Measurements from ENCODE around the gene FAM210B.
"Not testable (repeated sequence)": the region's sequence is repeated elsewhere in the genome, so short reads cannot be mapped to it uniquely, and the experiment has no call there.

Gene FAM210B

GRCh38 chr20:56358600-56359211 lies at the start of gene FAM210B:
Gene FAM210B (plus strand): TSS chr20:56358974. CDS start chr20:56359006, 32 bp downstream.
- DNase-seq, result peak; percentile 88

- no peak for DNase-seq
These were observed 42.7 kb upstream of the FAM210B start for GRCh38 chr20:56316051-56316450.

- DNase-seq, result no peak
These were observed 42.3 kb upstream of the FAM210B start for GRCh38 chr20:56316483-56316882.

- no peak for DNase-seq
These were observed 36.1 kb upstream of the FAM210B start for GRCh38 chr20:56322681-56323080.

- DNase-seq, result no peak
These were observed 35.6 kb upstream of the FAM210B start for GRCh38 chr20:56323206-56323605.

GRCh38 chr20:56323656-56324055 lies 35.1 kb upstream of the FAM210B start:
- no peak for DNase-seq

- no peak for DNase-seq
These were observed 34.0 kb upstream of the FAM210B start for GRCh38 chr20:56324806-56325205.

- DNase-seq, result no peak
These were observed 29.9 kb upstream of the FAM210B start for GRCh38 chr20:56328861-56329260.

GRCh38 chr20:56336709-56337108 lies 22.1 kb upstream of the FAM210B start:
- DNase-seq, result not testable (repeated sequence)

- DNase-seq, result no peak
These were observed 16.0 kb upstream of the FAM210B start for GRCh38 chr20:56342783-56343182.

GRCh38 chr20:56343861-56344381 lies 14.9 kb upstream of the FAM210B start:
- DNase-seq, result peak; percentile 55

- DNase-seq, result no peak
These were observed 12.9 kb upstream of the FAM210B start for GRCh38 chr20:56345911-56346310.

GRCh38 chr20:56347628-56348304 lies 11.0 kb upstream of the FAM210B start:
- no peak for DNase-seq

GRCh38 chr20:56348305-56348693 lies 10.5 kb upstream of the FAM210B start:
- DNase-seq, result no peak

GRCh38 chr20:56348746-56349145 lies 10.0 kb upstream of the FAM210B start:
- no peak for DNase-seq

GRCh38 chr20:56350842-56351241 lies 7.9 kb upstream of the FAM210B start:
- DNase-seq, result no peak

GRCh38 chr20:56352345-56353055 lies 6.3 kb upstream of the FAM210B start:
- DNase-seq, result no peak

- DNase-seq, result no peak
These were observed 5.4 kb upstream of the FAM210B start for GRCh38 chr20:56353356-56353755.

GRCh38 chr20:56358070-56358469 lies 704 bp upstream of the FAM210B start:
- DNase-seq, result no peak

- DNase-seq, result no peak
These were observed 698 bp downstream of the FAM210B start for GRCh38 chr20:56359212-56360132.

GRCh38 chr20:56360133-56360907 lies 1.5 kb downstream of the FAM210B start:
- no peak for DNase-seq

GRCh38 chr20:56360908-56361205 lies 2.1 kb downstream of the FAM210B start:
- DNase-seq, result no peak
